ENCODE data around the gene SARDH. TPM values are rescaled to one million over a fixed set of nuclear protein-coding genes. Genes with fewer than 3 reads are reported as not detected.

SARDH gene
- total and polyA plus RNA-seq, 2 of the 8 experiments (the other 6 are each of a cell fraction or from before 2014, with no cell fraction given), result 6.4 to 7.4 TPM

- TF ChIP-seq, protein P1, sequence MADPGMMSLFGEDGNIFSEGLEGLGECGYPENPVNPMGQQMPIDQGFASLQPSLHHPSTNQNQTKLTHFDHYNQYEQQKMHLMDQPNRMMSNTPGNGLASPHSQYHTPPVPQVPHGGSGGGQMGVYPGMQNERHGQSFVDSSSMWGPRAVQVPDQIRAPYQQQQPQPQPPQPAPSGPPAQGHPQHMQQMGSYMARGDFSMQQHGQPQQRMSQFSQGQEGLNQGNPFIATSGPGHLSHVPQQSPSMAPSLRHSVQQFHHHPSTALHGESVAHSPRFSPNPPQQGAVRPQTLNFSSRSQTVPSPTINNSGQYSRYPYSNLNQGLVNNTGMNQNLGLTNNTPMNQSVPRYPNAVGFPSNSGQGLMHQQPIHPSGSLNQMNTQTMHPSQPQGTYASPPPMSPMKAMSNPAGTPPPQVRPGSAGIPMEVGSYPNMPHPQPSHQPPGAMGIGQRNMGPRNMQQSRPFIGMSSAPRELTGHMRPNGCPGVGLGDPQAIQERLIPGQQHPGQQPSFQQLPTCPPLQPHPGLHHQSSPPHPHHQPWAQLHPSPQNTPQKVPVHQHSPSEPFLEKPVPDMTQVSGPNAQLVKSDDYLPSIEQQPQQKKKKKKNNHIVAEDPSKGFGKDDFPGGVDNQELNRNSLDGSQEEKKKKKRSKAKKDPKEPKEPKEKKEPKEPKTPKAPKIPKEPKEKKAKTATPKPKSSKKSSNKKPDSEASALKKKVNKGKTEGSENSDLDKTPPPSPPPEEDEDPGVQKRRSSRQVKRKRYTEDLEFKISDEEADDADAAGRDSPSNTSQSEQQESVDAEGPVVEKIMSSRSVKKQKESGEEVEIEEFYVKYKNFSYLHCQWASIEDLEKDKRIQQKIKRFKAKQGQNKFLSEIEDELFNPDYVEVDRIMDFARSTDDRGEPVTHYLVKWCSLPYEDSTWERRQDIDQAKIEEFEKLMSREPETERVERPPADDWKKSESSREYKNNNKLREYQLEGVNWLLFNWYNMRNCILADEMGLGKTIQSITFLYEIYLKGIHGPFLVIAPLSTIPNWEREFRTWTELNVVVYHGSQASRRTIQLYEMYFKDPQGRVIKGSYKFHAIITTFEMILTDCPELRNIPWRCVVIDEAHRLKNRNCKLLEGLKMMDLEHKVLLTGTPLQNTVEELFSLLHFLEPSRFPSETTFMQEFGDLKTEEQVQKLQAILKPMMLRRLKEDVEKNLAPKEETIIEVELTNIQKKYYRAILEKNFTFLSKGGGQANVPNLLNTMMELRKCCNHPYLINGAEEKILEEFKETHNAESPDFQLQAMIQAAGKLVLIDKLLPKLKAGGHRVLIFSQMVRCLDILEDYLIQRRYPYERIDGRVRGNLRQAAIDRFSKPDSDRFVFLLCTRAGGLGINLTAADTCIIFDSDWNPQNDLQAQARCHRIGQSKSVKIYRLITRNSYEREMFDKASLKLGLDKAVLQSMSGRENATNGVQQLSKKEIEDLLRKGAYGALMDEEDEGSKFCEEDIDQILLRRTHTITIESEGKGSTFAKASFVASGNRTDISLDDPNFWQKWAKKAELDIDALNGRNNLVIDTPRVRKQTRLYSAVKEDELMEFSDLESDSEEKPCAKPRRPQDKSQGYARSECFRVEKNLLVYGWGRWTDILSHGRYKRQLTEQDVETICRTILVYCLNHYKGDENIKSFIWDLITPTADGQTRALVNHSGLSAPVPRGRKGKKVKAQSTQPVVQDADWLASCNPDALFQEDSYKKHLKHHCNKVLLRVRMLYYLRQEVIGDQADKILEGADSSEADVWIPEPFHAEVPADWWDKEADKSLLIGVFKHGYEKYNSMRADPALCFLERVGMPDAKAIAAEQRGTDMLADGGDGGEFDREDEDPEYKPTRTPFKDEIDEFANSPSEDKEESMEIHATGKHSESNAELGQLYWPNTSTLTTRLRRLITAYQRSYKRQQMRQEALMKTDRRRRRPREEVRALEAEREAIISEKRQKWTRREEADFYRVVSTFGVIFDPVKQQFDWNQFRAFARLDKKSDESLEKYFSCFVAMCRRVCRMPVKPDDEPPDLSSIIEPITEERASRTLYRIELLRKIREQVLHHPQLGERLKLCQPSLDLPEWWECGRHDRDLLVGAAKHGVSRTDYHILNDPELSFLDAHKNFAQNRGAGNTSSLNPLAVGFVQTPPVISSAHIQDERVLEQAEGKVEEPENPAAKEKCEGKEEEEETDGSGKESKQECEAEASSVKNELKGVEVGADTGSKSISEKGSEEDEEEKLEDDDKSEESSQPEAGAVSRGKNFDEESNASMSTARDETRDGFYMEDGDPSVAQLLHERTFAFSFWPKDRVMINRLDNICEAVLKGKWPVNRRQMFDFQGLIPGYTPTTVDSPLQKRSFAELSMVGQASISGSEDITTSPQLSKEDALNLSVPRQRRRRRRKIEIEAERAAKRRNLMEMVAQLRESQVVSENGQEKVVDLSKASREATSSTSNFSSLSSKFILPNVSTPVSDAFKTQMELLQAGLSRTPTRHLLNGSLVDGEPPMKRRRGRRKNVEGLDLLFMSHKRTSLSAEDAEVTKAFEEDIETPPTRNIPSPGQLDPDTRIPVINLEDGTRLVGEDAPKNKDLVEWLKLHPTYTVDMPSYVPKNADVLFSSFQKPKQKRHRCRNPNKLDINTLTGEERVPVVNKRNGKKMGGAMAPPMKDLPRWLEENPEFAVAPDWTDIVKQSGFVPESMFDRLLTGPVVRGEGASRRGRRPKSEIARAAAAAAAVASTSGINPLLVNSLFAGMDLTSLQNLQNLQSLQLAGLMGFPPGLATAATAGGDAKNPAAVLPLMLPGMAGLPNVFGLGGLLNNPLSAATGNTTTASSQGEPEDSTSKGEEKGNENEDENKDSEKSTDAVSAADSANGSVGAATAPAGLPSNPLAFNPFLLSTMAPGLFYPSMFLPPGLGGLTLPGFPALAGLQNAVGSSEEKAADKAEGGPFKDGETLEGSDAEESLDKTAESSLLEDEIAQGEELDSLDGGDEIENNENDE (IDR thresholded peaks at IDR 0.05; ENCODE audit: insufficient replicate concordance, low read length), result no peak
- TF ChIP-seq CTCF (IDR thresholded peaks at IDR 0.05; ENCODE audit: control extremely low read depth in 1 of 3, insufficient read depth in 1 of 3, low read depth in 1 of 3, low read length in 3 of 3), result no peak
- TF ChIP-seq, protein P2, sequence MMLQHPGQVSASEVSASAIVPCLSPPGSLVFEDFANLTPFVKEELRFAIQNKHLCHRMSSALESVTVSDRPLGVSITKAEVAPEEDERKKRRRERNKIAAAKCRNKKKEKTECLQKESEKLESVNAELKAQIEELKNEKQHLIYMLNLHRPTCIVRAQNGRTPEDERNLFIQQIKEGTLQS (IDR thresholded peaks at IDR 0.05; ENCODE audit: insufficient read depth, low read depth, low read length), result no peak
- no peak for TF ChIP-seq POLR2A (IDR thresholded peaks at IDR 0.05; ENCODE audit: control extremely low read depth in 1 of 2, low read depth in 2 of 2, low read length in 2 of 2)
Observed at GRCh38 chr9:133640580-133641395, 97.4 kb downstream of the SARDH start (continued).
